ENCODE results near the gene GJB6.

DNA sequence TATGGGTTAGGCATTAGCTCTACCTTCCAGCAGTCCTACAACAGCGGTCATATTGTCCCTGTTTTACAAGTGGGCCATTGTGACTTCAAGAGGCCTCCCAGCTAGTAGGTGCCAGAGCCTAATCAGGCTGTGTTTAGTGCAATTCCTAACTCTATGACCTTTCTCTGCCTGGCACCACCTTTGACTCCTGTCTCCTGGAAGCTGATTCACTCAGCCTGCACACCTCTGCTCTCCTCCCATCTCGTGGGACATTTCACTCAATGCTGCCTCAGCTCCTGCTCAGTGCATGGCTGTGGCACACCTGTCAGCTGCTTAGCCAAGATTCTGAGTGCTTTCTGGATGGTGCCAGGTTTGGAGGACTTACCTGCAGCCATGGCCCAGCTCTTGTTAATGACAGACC, 9.5 kb upstream of the GJB6 start:
- TF ChIP-seq, protein P1, sequence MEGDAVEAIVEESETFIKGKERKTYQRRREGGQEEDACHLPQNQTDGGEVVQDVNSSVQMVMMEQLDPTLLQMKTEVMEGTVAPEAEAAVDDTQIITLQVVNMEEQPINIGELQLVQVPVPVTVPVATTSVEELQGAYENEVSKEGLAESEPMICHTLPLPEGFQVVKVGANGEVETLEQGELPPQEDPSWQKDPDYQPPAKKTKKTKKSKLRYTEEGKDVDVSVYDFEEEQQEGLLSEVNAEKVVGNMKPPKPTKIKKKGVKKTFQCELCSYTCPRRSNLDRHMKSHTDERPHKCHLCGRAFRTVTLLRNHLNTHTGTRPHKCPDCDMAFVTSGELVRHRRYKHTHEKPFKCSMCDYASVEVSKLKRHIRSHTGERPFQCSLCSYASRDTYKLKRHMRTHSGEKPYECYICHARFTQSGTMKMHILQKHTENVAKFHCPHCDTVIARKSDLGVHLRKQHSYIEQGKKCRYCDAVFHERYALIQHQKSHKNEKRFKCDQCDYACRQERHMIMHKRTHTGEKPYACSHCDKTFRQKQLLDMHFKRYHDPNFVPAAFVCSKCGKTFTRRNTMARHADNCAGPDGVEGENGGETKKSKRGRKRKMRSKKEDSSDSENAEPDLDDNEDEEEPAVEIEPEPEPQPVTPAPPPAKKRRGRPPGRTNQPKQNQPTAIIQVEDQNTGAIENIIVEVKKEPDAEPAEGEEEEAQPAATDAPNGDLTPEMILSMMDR (conservative IDR thresholded peaks at IDR 0.05; ENCODE audit: low read depth, low read length): no peak
- TF ChIP-seq EZH2 (IDR thresholded peaks at IDR 0.05; ENCODE audit: low read length, unreplicated experiment) (no peak), EZH2phosphoT487 (IDR thresholded peaks at IDR 0.05; ENCODE audit: borderline replicate concordance, low read length) (no peak)
